HG03196 (cell line): ENCODE data around the gene GPC1.

Experiments
- ATAC-seq: cut with Tn5 transposase; IDR thresholded peaks from one replicate; pipeline ENCODE4 v1.9.1; 2021; ENCODE audit not compliant: unreplicated experiment

The GPC1 gene

GRCh38 chr2:240511351-240512108, 76.1 kb downstream of the GPC1 start:
- ATAC-seq, result no peak

GRCh38 chr2:240512109-240512485, 76.6 kb downstream of the GPC1 start:
- ATAC-seq, result no peak

- no peak for ATAC-seq
These were observed 77.4 kb downstream of the GPC1 start for GRCh38 chr2:240512666-240513535.

GRCh38 chr2:240513549-240514287, 78.3 kb downstream of the GPC1 start:
- ATAC-seq, result peak; percentile 90

- no peak for ATAC-seq
These were observed 79.2 kb downstream of the GPC1 start for GRCh38 chr2:240514631-240515030.

GRCh38 chr2:240517342-240517741, 81.9 kb downstream of the GPC1 start:
- ATAC-seq, result no peak
